Endodermal cell (in vitro differentiated cells): ENCODE results near the gene CXCL17. TPM values are rescaled to one million over a fixed set of nuclear protein-coding genes. Genes with fewer than 3 reads are reported as not detected.

Experiments used
- DNase-seq: peaks from one replicate; pipeline ENCODE4 v3.0.0-alpha.2; 2017
- H3K27ac ChIP-seq: 2 replicates; pipeline ENCODE4 v1.5.1; 2013; ENCODE audit warnings: mild to moderate bottlenecking, low read depth, low read length, moderate library complexity
- H3K27me3 ChIP-seq: 2 replicates; pipeline ENCODE4 v1.6.1; 2013; ENCODE audit warnings: mild to moderate bottlenecking, low read length, moderate library complexity; ENCODE audit not compliant: insufficient read depth, control insufficient read depth, poor library complexity, severe bottlenecking
- H3K36me3 ChIP-seq: 2 replicates; pipeline ENCODE4 v1.7.0; 2013; ENCODE audit warnings: mild to moderate bottlenecking, low read length, moderate library complexity; ENCODE audit not compliant: control insufficient read depth, insufficient read depth
- H3K4me1 ChIP-seq: one replicate; pipeline ENCODE4 v1.7.0; 2013; ENCODE audit warnings: low read length; ENCODE audit not compliant: control insufficient read depth, insufficient read depth
- H3K4me3 ChIP-seq: 2 replicates; pipeline ENCODE4 v1.5.1; 2013; ENCODE audit warnings: mild to moderate bottlenecking, low read length, moderate library complexity
- H3K9ac ChIP-seq: 2 replicates; pipeline ENCODE4 v1.6.1; 2013; ENCODE audit warnings: mild to moderate bottlenecking, low read length, moderate library complexity; ENCODE audit not compliant: poor library complexity, severe bottlenecking; ENCODE audit errors: extremely low read depth
- H3K9me3 ChIP-seq: 2 replicates; pipeline ENCODE4 v1.6.1; 2013; ENCODE audit warnings: mild to moderate bottlenecking, low read length, moderate library complexity; ENCODE audit not compliant: control insufficient read depth
- H3K27ac Mint-ChIP-seq: 2 replicates; pipeline ENCODE4 v1.8.0; 2020; ENCODE audit warnings: mixed read lengths
- H3K27me3 Mint-ChIP-seq: 2 replicates; pipeline ENCODE4 v1.8.0; 2021; ENCODE audit warnings: mild to moderate bottlenecking, mixed read lengths; ENCODE audit not compliant: insufficient read depth
- H3K36me3 Mint-ChIP-seq: 2 replicates; pipeline ENCODE4 v1.8.0; 2020; ENCODE audit warnings: low read depth, mixed read lengths
- H3K4me1 Mint-ChIP-seq: 2 replicates; pipeline ENCODE4 v1.8.0; 2020; ENCODE audit warnings: mixed read lengths
- H3K4me3 Mint-ChIP-seq: 2 replicates; pipeline ENCODE4 v1.8.0; 2020; ENCODE audit warnings: mild to moderate bottlenecking, moderate library complexity, mixed read lengths
- H3K9me3 Mint-ChIP-seq: 2 replicates; pipeline ENCODE4 v1.8.0; 2020; ENCODE audit warnings: mild to moderate bottlenecking, mixed read lengths
- WGBS, 2 experiments: methylation state at CpG; one replicate each; pipeline versions ENCODE4 v1.1.5 to v1.1.7; 2013; ENCODE audit warnings: missing lambda C conversion rate in 2 of 2, mixed read lengths in 1 of 2; ENCODE audit not compliant: insufficient coverage in 1 of 2, insufficient read length in 1 of 2; 5-methylcytosine and 5-hydroxymethylcytosine counted together
- total RNA-seq, 2 donors: library from RNA; stranded (reverse); fragmentation: NEBNext Ultra II Directional in 1 of 2; extraction: Animal tissue kit (Norgen Biotek cat#: 25700) in 1 of 2; gene quantifications; 2 replicates in 1 of 2; 3 replicates in 1 of 2; pipeline ENCODE4 v1.2.1, GENCODE V29; 2021
- TF ChIP-seq, protein P1 (sequence below): fragments of 200-600 bp; sonication (generic); conservative IDR thresholded peaks from 2 replicates; pipeline ENCODE4 v1.5.0; 2021; ENCODE audit warnings: antibody characterized with exemption, mild to moderate bottlenecking

The CXCL17 gene
- total RNA-seq, 2 donors from 2014 or later = 0.37 TPM; not detected in 1

- no peaks in the 10 kb centered on the region for H3K27me3 ChIP-seq
- peaks cover 12% of the 10 kb centered on the region for H3K4me1 ChIP-seq
- Mint-ChIP-seq H3K9me3 (no peaks in the 10 kb centered on the region), H3K36me3 (no peaks in the 10 kb centered on the region), H3K27ac (no peak overlapping the region), H3K4me3 (no peak overlapping the region), H3K27me3 (no peaks in the 10 kb centered on the region), H3K4me1 (peaks cover 38% of the 10 kb centered on the region)
- 87% methylated on average over 2 of the region's 2 CpGs; no CpG with 5 or more reads in 1 of the 2 experiments for WGBS, 2 experiments
- H3K4me3 ChIP-seq = no peak overlapping the region
- no peak overlapping the region for H3K27ac ChIP-seq
- TF ChIP-seq, protein P1, sequence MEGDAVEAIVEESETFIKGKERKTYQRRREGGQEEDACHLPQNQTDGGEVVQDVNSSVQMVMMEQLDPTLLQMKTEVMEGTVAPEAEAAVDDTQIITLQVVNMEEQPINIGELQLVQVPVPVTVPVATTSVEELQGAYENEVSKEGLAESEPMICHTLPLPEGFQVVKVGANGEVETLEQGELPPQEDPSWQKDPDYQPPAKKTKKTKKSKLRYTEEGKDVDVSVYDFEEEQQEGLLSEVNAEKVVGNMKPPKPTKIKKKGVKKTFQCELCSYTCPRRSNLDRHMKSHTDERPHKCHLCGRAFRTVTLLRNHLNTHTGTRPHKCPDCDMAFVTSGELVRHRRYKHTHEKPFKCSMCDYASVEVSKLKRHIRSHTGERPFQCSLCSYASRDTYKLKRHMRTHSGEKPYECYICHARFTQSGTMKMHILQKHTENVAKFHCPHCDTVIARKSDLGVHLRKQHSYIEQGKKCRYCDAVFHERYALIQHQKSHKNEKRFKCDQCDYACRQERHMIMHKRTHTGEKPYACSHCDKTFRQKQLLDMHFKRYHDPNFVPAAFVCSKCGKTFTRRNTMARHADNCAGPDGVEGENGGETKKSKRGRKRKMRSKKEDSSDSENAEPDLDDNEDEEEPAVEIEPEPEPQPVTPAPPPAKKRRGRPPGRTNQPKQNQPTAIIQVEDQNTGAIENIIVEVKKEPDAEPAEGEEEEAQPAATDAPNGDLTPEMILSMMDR = no peak
- H3K36me3 ChIP-seq = no peaks in the 10 kb centered on the region
- no peaks in the 10 kb centered on the region for H3K9me3 ChIP-seq
- DNase-seq = peak; percentile 10
- H3K9ac ChIP-seq = no peak overlapping the region
Measured at GRCh38 chr19:42477117-42477516, 34.4 kb upstream of the CXCL17 start.

DNA sequence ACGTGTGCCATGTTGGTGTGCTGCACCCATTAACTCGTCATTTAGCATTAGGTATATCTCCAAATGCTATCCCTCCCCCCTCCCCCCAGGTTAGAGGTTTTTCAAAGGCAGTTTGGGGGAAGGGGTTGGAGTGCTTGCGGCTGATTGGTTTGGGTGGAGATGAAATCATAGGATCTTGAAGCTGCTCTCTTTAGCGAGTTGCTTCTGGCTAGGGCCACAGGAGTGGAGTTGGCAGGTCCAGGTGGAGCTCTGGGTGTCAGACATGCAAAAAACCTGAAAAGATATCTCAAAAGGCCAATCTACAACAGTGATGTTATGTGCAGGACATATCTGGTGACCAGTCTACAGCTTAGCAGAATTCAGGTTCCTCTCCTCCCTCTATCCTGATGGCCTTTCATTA is 32.6 kb upstream of the CXCL17 start:
- H3K9ac ChIP-seq = no peak overlapping the region
- H3K4me3 Mint-ChIP-seq = peak overlapping the region; percentile 20
- H3K4me1 ChIP-seq = peaks cover 8% of the 10 kb centered on the region
- H3K36me3 ChIP-seq = no peaks in the 10 kb centered on the region
- H3K36me3 Mint-ChIP-seq = no peaks in the 10 kb centered on the region
- H3K27ac ChIP-seq = no peak overlapping the region
- no peaks in the 10 kb centered on the region for H3K27me3 Mint-ChIP-seq
- WGBS, 2 experiments = 0 to 33% methylated on average over 1 to 2 of the region's 4 CpGs
- H3K27me3 ChIP-seq = no peaks in the 10 kb centered on the region
- no peaks in the 10 kb centered on the region for H3K9me3 ChIP-seq
- no peaks in the 10 kb centered on the region for H3K9me3 Mint-ChIP-seq
- H3K4me3 ChIP-seq = no peak overlapping the region
- peaks cover 38% of the 10 kb centered on the region for H3K4me1 Mint-ChIP-seq
- TF ChIP-seq, protein P1 = no peak
- DNase-seq = peak; percentile 88
- H3K27ac Mint-ChIP-seq = peak overlapping the region; percentile 84

DNA sequence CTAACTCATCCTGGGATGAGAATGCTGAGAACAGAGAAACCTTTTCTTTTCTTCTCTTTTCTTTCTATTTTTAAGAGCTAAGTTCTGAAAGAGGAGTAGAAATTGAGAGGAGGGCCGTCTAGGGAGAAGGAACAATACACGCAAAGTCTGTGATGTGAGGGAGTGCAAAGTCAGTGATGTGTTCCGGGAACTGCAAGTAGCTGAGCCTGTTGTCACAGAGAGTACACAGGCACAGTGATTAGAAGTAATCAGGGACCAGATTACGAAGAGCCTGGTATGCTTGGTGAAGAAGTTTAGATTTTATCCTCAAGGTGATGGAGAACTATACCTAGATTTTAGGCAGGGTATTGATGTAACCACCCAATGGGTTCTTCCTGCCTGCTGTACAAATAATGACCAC is 32.0 kb upstream of the CXCL17 start:
- H3K27me3 ChIP-seq = no peaks in the 10 kb centered on the region
- no peaks in the 10 kb centered on the region for H3K9me3 Mint-ChIP-seq
- H3K4me1 Mint-ChIP-seq = peaks cover 38% of the 10 kb centered on the region
- H3K4me3 Mint-ChIP-seq = peak overlapping the region; percentile 6
- no peaks in the 10 kb centered on the region for H3K36me3 ChIP-seq
- H3K36me3 Mint-ChIP-seq = no peaks in the 10 kb centered on the region
- no peaks in the 10 kb centered on the region for H3K27me3 Mint-ChIP-seq
- H3K9me3 ChIP-seq = no peaks in the 10 kb centered on the region
- no peak overlapping the region for H3K9ac ChIP-seq
- no peak overlapping the region for H3K4me3 ChIP-seq
- H3K27ac Mint-ChIP-seq = peak overlapping the region; percentile 79
- peaks cover 8% of the 10 kb centered on the region for H3K4me1 ChIP-seq
- H3K27ac ChIP-seq = no peak overlapping the region
- DNase-seq = peak; percentile 55
- TF ChIP-seq, protein P1 = no peak
- WGBS, 2 experiments = 37 to 49% methylated on average over 4 of the region's 4 CpGs
